Mucosa of gallbladder (tissue), 1 donor: Measurements from ENCODE around the gene PNMA8C. TPM values are rescaled to one million over a fixed set of nuclear protein-coding genes. Genes with fewer than 3 reads are reported as not detected.

Source experiments
- DNase-seq: peaks from one replicate; pipeline ENCODE4 v3.0.0-alpha.2; 2020; ENCODE audit warnings: low spot score
- total RNA-seq: library from RNA; stranded (reverse); gene quantifications from one replicate; pipeline ENCODE4 v1.2.1, GENCODE V29; 2021
- donor health status: DM: no; HTN: no; CAD: no.

Gene PNMA8C
- total RNA-seq = 1.4 TPM

DNA sequence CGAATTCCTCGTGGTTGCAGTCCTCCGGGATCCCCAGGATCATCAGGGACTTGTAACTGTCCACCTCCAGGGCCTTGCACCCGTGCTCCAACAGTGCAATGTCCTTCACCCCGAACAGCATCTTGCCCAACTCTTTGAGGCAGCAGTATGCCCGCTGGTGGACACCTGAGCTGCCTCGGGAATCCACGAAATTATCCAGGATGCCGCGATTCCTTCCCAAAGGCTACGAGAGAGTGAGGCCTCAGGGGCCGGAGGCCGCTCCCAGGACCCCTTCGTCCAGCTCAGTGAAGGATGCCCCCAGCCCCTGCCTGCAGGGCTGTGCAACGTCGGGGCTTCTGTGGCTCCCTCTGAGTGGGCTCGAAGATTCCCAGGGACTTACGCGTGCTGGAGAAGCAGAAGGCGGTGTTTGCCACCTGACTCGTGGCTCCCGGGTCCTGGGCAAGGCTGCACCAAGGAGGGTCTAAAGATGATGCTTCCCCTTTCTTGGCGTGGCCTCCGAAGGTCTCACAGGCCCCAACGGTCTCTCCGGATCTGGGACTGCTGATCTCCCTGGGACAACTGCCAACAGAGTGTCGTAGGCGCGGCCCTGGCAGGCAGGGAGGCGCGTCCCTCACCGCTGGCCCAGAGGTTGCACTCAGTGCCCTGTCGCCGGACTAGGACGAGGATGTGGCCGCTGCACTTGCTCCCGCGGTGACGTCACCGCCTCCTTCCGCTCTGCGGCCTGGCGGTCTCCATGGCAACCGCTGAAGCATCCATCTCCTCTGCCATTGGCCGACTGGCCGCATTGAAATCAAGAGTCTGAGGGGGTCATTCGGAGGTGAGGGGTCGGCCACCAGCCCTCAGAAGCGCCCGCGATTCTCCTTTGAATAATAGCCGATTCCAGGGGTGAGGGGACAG, at the start of gene PNMA8C:
PNMA8C (minus strand) TSS at position 698 of the 897 bp plus-strand sequence; CDS start at position 121, 577 bp downstream.
- peak; percentile 55 for DNase-seq

DNA sequence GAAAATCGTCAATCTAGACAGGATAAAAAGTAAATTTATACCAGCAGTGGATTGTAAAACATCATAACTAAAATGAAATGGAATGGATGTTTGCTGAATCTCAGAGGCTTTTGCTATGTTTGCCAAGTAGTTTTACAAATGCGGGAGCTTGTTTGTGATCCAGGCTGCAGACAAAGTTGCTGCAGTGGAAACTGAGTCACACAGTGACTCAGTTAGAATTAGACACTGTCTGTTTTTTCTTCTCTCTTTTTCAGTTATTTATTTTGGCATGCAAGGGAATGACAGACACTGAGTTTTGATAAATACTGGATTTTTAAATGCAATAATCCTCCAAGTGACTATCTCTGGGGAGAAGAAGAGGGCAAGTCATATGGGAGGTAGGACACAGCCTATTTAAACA, 47.2 kb upstream of the PNMA8C start:
- no peak for DNase-seq

DNA sequence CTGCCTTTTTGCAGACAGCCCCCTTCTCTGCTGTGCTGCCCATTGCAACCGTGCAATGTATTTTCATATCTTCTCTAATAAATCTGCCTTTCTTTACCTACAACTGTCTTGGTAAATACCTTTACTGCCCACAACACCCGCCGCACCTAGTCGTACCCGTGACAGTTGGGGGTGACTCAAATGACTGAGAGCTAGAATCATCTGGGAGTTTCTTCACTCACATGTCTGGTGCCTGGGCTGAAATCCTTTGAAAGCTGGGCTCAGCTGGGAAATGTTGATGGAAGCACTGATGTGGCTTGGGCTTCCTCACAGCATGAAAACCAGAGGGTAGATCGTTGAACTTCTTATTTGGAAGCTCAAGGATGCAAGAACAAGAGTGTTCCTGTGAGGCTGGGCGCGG, 45.5 kb upstream of the PNMA8C start:
- DNase-seq = no peak

DNA sequence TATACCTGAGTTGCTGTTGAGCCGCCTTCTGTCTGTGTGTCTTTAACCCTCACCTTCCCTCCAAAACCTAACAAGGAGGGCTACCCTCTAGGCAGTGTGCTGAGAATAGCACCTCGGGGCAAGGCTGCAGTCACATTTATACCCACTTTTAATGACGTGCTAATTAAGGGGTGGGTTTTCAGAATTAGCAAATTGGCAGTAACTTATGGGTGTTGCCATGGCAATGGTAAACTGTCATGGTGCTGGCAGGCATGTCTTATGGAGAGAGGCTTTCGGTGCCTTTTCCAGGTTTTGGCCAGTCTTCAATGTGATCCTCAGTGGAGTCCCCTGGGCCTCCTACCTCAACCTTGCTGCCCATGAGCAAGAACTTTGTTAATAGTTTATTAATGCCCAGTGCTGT, 43.9 kb upstream of the PNMA8C start:
- DNase-seq = no peak

DNA sequence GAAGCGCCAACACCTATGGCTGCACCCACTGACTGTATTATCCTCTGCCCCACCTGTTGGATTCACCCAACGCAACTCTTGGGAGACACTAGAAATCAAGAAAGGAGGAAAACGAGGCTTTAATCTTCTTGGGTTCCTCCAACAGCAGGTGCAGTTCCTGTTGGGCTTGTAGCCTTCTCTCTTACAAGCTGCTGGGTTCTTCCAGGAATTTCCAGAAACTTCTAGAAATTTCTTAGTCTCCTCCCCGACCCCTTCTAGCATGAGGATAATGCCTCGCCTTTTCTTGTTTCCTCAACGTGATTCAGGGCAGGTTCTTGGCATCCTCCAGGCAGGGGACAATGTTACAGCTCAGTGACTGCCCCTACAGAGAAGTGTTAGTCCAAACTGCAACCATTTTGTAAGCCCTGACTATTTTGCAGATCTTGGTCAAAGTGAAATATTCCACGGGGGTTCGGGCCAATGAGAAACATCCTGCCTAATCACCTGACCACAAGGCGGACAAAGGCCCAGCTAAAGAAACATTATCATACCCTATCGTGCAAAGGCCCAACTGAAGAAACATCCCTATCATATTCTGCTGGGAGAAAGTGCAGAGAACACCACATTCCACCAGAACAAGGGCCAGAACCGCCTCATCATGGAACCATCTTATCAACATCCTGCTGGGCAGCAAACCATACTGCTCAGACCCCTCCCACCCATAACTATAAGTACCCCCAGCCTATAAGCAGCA, 43.2 kb upstream of the PNMA8C start:
- DNase-seq = no peak

DNA sequence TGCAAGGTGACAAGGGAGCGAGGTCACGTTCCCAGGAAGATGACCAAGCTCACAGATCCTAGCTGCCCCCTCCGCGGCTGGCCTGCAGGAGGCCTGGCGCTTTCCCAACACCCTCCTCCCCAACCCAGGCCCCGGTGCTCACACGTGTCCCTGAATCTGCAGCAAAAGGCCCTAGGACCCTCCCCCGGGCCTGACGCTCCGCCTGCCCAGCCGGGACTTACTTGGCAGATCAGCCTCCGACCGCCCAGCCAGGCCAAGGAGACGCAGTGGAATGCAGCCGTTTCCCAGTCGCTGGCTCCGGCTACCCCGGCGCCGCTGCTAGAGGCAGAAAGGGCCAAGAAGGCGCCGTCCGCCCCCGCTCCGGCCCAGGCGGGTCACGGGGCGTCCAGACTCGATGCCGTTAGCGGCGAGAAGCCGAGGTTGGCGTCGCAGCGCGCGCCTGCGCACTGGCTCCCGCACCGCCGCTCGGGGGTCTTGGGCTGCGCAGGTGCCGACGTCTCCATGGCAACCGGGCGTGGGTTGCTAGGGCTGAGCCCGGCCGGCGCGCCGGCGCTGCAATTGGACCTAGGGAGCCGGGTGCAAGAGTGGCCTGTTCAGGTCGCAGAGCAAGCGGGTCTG, 42.5 kb upstream of the PNMA8C start, which contains the start of gene PNMA8A:
PNMA8A (minus strand) TSS at position 448 of the 618 bp plus-strand sequence. CDS start 528 bp downstream, outside the sequence.
- peak; percentile 45 for DNase-seq

DNA sequence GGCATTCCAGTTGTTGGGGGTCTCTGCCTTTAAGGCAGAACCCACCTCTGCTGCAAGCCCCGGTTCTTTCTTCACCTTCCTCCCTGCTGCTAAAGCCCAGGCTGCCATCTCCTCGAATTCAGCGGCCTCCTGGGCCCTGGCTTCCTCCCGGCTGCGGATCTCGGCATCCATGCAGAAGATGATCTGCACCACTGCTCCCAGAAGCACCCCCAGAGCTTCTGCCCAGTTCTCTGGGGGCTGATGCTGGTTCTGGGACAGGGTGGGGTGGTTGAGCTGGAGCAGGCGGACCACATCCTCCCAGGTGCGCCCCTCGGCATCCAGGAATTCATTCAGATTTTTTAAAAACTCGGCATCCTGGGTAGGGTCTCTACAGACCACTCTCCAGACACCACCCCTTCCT, 41.6 kb upstream of the PNMA8C start:
- no peak for DNase-seq

DNA sequence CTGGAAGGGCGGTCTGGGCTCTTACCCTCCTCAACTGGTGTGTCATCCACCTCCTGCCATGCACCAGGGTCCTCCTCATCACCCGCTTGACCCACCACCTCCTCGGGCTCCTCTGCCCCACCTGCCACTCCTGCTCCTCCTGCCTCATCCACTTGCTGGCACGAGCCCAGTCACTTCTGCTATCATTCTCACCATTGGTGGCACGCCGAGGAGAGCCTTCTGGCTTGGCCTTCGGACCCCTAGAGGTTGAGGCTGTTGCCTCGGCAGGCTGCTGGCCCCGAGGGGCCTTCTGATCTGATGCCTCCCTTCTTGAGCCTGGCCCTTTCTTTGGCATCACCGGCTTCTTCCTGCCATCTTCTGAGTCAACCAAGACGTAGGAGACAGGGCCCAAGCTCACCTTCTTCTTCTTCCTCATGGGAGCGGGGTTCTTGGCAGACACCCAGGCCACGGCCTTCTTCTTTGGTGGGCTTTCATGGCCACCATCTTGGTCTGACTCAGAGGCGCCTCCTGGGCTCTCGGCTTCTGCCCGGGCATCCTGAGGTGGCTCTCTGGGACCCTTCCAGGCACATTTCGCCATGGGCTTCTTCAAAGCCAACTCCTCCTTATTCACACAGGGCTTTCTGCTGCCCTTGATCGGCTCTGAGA, 40.9 kb upstream of the PNMA8C start:
- DNase-seq = no peak

DNA sequence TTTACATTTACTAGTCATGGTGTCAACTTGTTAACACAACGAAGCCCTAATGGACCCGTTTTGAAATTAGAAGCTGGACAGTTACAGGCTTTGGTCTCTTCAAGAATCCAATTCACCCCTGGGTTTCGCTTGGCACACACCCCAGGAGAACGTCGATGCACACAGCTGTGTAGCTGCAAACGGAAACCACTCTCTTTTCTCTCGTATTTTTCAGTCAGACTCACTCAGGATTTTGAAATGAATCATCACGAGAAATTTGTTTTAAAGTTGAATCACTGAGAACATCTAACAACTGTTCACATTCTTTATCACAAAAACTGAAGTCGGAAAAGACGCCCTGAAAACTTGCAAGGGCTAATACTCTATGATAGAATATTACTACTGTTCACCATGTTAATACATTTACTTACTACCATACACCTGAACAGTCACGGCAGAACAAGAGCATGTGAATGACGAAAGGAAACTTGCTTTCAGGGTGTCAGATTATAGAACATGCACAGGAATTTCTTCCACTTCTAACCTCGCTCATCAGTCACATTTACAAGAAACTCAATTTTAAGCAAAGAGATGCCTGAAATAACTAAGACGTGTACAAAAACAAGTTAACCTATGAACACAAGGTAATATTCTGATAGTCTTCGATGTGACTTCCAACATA, 37.9 kb upstream of the PNMA8C start:
- no peak for DNase-seq

DNA sequence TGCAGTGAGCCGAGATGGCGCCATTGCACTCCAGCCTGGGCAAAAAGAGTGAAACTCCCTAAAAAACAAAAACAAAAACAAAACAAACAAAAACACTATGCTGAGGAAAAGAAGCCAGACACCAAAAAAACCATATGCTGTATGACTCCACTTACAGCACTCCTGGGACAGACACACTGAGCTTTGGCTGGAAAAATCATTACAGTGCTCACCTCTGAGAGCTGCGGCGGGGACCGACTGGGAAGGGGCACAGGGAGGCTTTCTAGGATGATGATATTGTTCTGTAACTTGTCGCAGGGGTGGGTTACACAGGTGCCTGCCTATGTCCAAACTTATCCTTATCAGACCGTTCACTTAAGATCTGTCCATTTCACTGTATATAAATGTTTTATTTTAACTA, 34.8 kb upstream of the PNMA8C start:
- DNase-seq = no peak

DNA sequence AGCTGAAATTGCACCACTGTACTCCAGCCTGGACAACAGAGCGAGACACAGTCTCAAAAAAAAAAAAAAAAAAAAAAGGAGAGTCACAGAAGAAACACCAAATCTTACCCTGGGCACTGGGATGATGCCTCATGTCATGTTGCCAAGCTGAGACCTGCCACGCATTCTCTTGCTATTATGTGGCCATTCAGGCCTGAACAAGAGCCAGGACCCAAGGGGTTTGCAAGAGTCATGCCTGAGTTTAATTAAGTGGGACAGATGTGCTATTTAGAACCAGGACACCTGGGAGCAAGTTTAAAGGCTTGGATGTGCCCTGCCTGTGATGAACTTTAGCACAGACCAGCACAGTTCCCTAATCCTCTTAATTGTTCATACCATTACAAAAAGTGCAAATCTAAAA, 32.8 kb upstream of the PNMA8C start:
- no peak for DNase-seq

DNA sequence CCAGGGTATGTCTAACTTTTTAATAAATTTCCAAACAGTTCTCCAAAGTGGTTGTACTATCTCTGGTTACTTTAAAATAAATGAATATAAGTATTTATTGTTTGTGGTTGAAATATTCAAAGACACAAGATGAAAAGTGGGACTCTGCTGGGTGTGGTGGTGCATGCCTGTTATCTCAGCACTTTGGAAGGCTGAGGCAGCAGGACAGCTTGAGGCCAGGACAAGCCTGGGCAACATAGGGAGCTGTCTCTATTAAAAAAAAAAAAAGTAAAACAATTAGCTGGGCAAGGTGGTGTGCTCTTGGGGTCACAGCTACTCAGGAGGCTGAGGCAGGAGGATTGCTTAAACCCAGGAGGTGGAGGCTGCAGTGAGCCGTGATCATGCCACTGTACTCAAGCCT, 32.2 kb upstream of the PNMA8C start:
- DNase-seq = no peak

DNA sequence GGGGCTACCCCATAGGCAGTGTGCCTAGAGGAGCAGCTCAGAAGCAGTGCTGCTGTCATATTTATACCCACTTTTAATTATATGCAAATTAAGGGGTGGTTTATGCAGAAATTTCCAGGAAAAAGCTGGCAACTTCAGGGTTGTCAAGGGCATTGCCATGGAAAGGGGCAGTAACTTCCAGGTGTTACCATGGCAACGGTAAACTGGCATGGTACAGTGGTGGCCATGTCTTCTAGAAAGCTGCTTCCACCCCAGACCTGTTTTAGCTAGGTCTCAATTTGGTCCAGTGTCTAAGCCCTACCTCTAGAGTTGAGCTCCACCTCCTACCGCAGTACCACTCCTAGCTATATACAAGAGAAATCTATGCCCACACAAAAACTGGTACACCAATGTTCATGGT, 31.3 kb upstream of the PNMA8C start:
- DNase-seq = no peak

DNA sequence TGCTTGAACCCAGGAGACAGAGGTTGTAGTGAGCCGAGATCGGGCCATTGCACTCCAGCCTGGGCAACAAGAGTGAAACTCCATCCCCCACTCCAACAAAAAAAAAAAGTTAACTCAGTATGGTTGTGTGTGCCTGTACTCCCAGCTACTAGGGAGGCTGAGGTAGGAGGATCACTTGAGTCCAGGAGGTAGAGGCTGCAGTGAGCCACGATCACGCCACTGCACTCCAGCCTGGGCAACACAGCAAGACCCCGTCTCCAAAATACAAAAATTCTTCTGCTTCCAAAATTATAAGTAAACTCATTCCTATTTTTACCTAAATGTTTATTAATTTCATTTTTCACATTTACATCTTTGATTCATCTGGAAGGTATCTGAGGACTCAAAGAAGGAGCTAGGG, 28.2 kb upstream of the PNMA8C start:
- no peak for DNase-seq

DNA sequence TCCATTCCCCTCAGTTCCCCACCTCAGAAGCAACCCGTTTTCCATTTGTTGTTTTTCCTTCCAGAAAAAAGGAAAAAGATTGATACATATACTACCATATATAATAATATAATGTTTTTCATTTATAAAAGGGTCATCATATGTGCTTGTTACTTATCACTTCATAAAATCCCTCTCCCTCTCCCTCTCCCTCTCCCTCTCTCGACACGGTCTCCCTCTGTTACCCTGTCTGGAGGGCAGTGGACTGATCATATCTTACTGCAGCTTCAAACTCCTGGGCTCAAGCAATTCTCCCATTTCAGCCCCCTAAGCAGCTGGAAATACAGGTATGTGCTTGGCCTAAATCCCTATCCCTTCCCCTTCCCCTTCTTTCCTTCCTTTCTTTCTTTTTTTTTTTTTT, 25.5 kb upstream of the PNMA8C start:
- no peak for DNase-seq

DNA sequence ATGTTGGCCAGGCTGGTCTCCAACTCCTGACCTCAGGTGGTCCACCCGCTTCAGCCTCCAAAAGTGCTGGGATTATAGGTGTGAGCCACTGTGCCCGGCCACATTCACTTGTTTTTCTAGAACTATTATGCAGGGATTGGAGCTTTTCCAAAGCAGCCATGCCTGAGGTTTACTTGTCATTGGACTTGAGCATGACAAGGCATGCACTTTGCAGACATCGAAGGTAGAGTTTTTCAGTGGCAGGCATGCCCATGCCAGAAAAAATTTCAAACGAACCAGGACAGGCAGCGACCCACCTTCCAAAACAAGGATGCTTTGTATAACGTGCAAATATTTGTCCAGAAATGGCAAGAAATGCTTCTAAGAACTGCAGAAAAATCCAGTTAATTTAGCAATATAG, 24.9 kb upstream of the PNMA8C start:
- no peak for DNase-seq

DNA sequence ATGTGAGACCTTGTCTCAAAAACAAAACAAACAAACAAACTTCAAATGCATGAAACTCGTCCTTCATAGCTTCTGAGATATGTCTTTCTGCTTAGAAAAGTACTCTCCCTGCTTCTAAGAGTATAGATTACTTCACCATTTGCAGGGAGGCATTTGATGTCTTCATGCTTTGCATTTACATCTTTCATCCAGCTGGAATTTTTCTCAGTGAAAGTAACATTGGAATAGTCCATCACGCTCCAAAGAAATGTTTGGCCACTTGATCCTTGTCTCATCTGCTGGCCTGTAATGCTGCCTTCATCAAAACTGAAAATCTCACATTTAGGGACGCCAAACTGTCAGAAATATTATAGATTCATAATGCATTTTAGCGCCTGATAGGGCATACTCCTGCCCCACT, 23.4 kb upstream of the PNMA8C start:
- no peak for DNase-seq

DNA sequence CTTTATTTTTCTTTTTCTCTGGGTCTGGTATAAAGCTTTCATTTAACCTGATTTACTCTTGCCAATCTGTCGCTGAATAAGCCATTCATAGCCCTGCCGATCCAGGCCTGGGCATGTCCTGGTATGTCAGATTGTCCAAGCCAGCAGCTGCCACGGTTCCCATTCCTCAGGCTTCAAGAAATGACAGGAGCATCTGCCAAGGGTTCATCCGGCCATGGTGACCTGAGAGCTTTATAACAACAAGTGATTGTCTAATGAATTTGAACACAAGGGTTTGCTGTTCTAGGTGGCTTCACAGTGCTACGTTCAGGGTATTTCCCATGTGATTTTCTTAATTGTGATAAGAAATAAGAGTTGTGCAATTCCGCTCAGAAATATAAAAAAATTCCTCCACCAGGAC, 22.6 kb upstream of the PNMA8C start:
- DNase-seq = no peak

DNA sequence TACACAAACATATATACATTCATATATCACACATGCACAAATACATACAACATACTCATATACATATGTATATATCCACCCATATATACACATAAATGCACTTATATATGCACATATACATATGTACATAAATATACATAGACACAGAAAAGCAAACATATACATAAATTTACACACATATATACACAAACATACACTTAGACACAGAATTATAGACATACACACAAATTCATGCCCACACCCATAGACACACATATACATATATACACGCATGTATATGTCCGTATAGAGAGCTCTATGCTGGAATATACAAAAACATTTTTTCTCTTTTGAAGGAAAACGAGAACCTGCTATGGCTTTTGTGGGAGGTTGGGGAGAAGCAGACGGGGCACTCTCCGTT, 22.0 kb upstream of the PNMA8C start:
- DNase-seq = no peak

DNA sequence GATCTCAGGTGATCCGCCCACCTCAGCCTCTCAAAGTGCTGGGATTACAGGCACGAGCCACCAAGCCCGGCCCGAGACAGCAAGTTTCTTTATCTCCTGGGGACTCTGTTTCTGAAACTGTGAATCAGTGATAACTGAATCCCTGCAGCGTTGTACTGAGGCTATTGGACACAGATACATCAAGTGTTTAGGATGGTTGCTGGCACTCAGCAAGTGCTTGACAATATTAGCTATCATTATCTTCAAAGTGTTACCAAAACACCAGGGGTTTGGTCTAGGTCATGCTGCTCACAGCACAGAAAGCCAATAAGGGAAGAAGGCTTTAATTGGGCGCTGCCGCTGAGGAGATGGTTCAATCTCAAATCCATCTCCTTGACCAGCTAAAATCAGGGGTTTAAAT, 20.5 kb upstream of the PNMA8C start:
- DNase-seq = no peak

DNA sequence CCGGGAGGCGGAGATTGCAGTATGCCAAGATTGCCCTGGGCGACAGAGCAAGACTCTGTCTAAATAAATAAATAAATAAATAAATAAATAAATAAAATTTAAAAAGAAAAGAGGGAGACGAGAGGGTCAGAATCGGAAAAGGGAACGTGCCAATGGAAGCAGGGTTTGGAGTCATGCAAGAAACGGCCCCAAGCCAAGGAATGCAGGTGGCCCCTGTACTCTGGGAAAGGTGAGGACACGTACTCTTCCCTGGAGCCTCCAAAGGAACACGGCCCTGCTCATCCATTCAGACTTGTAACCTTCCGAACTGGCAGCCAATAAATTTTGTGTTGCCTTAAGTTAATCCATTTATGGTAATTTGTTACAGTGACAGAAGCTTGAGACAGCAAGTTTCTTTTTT, 19.9 kb upstream of the PNMA8C start:
- DNase-seq = no peak

DNA sequence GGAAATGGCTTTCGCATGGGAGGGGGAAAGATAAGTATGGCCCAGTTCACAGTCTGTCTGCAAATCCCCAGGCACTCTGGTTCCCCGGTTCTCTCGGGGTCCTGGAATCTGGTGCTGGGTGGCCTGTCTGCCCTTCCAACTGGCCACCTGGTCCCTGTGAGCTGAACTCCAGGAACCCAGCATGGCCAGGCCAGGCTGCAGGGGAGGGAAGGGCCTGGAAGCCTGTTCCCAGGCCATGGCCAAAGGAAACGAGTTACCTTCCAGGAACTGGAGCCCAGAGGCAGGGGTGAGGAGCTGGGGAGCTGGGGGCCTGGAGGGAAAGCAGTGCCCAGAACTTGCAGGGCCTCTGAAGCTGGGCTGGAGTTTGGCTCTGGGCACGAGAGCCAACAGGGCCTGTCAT, 19.1 kb upstream of the PNMA8C start:
- no peak for DNase-seq
